Mammary epithelial cell (primary cell): ENCODE data around the gene CD300LF.

ENCODE experiments used
- EZH2 ChIP-seq: IDR thresholded peaks from 2 replicates; pipeline ENCODE4 v1.6.1; 2012; ENCODE audit warnings: low read length, inconsistent platforms, borderline replicate concordance
- TF ChIP-seq, protein P1 (sequence below), 2 donors: IDR thresholded peaks in 1 of 2; conservative IDR thresholded peaks in 1 of 2; 2 replicates each; pipeline ENCODE4 v1.5.1; 2011 to 2012; ENCODE audit warnings: inconsistent platforms in 2 of 2, low read length in 2 of 2, mild to moderate bottlenecking in 2 of 2, control low read depth in 1 of 2, low read depth in 1 of 2; ENCODE audit not compliant: insufficient read depth in 1 of 2; ENCODE audit errors: extremely low read depth in 1 of 2

DNA sequence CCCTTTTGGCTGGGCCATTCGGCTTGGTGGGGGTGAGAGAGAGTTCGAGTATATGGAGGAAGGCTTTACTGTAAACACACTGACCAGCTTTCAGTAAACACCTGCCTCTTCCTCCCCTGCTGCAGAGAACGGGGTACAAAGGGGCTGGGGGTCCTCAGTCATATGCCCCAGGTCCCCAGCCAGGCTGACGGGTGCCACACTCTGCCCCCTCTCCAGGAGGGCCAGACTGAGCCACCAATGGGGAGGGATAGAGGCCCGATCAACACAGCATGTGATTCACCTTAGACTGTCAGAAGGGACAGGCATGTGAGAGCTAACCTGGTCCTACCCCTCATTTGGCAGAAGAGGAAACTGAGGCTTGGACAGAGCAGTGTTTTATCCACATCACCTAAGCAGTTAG lies 48.7 kb upstream of the CD300LF start:
- TF ChIP-seq, protein P1, sequence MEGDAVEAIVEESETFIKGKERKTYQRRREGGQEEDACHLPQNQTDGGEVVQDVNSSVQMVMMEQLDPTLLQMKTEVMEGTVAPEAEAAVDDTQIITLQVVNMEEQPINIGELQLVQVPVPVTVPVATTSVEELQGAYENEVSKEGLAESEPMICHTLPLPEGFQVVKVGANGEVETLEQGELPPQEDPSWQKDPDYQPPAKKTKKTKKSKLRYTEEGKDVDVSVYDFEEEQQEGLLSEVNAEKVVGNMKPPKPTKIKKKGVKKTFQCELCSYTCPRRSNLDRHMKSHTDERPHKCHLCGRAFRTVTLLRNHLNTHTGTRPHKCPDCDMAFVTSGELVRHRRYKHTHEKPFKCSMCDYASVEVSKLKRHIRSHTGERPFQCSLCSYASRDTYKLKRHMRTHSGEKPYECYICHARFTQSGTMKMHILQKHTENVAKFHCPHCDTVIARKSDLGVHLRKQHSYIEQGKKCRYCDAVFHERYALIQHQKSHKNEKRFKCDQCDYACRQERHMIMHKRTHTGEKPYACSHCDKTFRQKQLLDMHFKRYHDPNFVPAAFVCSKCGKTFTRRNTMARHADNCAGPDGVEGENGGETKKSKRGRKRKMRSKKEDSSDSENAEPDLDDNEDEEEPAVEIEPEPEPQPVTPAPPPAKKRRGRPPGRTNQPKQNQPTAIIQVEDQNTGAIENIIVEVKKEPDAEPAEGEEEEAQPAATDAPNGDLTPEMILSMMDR (conservative IDR thresholded peaks at IDR 0.05 in 1 of 2, IDR thresholded peaks at IDR 0.05 in 1 of 2; ENCODE audit: extremely low read depth in 1 of 2, insufficient read depth in 1 of 2, low read depth in 1 of 2, low read length in 2 of 2): no peak
- TF ChIP-seq EZH2: no peak
